Measurements from ENCODE around the gene SEMA4B. TPM values are rescaled to one million over a fixed set of nuclear protein-coding genes. Genes with fewer than 3 reads are reported as not detected.

SEMA4B gene
- total and polyA plus RNA-seq, 9 of the 15 experiments (the other 6 are each of a cell fraction or from before 2014, with no cell fraction given), result 1.3 to 33.6 (median 11.0) TPM

GRCh38 chr15:90153658-90154057 lies 47.5 kb upstream of the SEMA4B start:
- no peak for FAIRE-seq
- ATAC-seq, result no peak
- 68% methylated on average over 6 of the region's 6 CpGs for WGBS (ENCODE audit: insufficient coverage, low coverage, missing lambda C conversion rate)
- peaks cover 16 to 32% of the 10 kb centered on the region in 2 experiments for H3K4me1 ChIP-seq (replicated peaks in 1 of 2; ENCODE audit: control insufficient read depth in 2 of 2, insufficient read depth in 2 of 2, low read length in 2 of 2)
- H4K20me1 ChIP-seq (replicated peaks; ENCODE audit: control insufficient read depth, insufficient read depth, low read length), result no peaks in the 10 kb centered on the region
- POLR2A ChIA-PET, result interaction anchor here (0.8 kb wide), 1 partner anchor 79 kb away, joined by 3 read pairs; the partner anchor contains the start of gene CIB1
- no peak overlapping the region for H3K4me2 ChIP-seq (ENCODE audit: insufficient read depth, low read length)
- no peak overlapping the region for H3K27ac ChIP-seq (ENCODE audit: extremely low read depth, low read depth, low read length)
- intact Hi-C loops (cut with micrococcal nuclease) (no loop called here), in situ Hi-C loops (cut with MboI) (loop anchor here (5.0 kb wide), 1 partner anchor 114 kb away; the partner anchor contains the start of gene NGRN)
- H3K36me3 ChIP-seq (ENCODE audit: control insufficient read depth, insufficient read depth, low read length), result no peaks in the 10 kb centered on the region
- H3K9me3 ChIP-seq (replicated peaks; ENCODE audit: control insufficient read depth, insufficient read depth, low read depth, low read length), result no peaks in the 10 kb centered on the region
- no peaks in the 10 kb centered on the region for H3K9me1 ChIP-seq (ENCODE audit: control insufficient read depth, insufficient read depth, low read length)
- H3K9ac ChIP-seq (ENCODE audit: insufficient read depth in 1 of 2, low read depth in 2 of 2, low read length in 2 of 2), result no peak overlapping the region
- DNase-seq (ENCODE audit: extremely low read depth in 1 of 4, low spot score in 3 of 4), result no peak
- no TSS peak for BruUV-seq (replicated peaks)
- H3K79me2 ChIP-seq (ENCODE audit: control insufficient read depth, insufficient read depth, low read length), result no peaks in the 10 kb centered on the region
- no peaks in the 10 kb centered on the region for H3K27me3 ChIP-seq (ENCODE audit: control insufficient read depth in 2 of 2, insufficient read depth in 2 of 2, low read length in 2 of 2)
- CTCF ChIA-PET (ENCODE audit: low intra/inter-chr PET ratio), result interaction anchor here (0.5 kb wide), 1 partner anchor 1111 kb away, joined by 3 read pairs; no protein-coding TSS in a partner anchor
- no peak overlapping the region for H3K4me3 ChIP-seq
- no peak for TF ChIP-seq HNRNPH1 (optimal IDR thresholded peaks at IDR 0.05; ENCODE audit: low read depth, low read length)
- TF ChIP-seq HNRNPL (IDR thresholded peaks at IDR 0.05; ENCODE audit: low read depth, low read length), result no peak
- TF ChIP-seq STAG1 (CRISPR knock-in tag; IDR thresholded peaks at IDR 0.05; ENCODE audit: borderline replicate concordance), result no peak
- no peak for TF ChIP-seq ZNF274 (IDR thresholded peaks at IDR 0.05; ENCODE audit: borderline replicate concordance, low read depth, low read length)
- no peak for TF ChIP-seq KAT8 (IDR thresholded peaks at IDR 0.05; ENCODE audit: low read depth)
- TF ChIP-seq ZNF224 (CRISPR knock-in tag; IDR thresholded peaks at IDR 0.05), result no peak
- TF ChIP-seq EZH2 (IDR thresholded peaks at IDR 0.05; ENCODE audit: borderline replicate concordance, low read depth, low read length), result no peak
- no peak for TF ChIP-seq SNIP1 (IDR thresholded peaks at IDR 0.05; ENCODE audit: low read depth)
- no peak for TF ChIP-seq ZBED1 (IDR thresholded peaks at IDR 0.05)
- no peak for TF ChIP-seq ZNF280A (IDR thresholded peaks at IDR 0.05; ENCODE audit: low read depth, partially characterized antibody)
- no peak for TF ChIP-seq PHTF2 (CRISPR knock-in tag; IDR thresholded peaks at IDR 0.05)
- no peak for TF ChIP-seq KDM2B (CRISPR knock-in tag; IDR thresholded peaks at IDR 0.05)
- H2AFZ ChIP-seq (ENCODE audit: low read depth, low read length), result 0 out of 2 replicates have a peak overlapping the region, but pooled peaks have one; percentile 14
